HG03571 (cell line): ENCODE results near the gene ITIH3.
"Not testable (repeated sequence)": the region's sequence is repeated elsewhere in the genome, so short reads cannot be mapped to it uniquely, and the experiment has no call there.

ENCODE experiments used
- ATAC-seq: cut with Tn5 transposase; IDR thresholded peaks from one replicate; pipeline ENCODE4 v1.9.1; 2021; ENCODE audit not compliant: unreplicated experiment

The ITIH3 gene

GRCh38 chr3:52794612-52795099 lies at the start of gene ITIH3:
ITIH3 (plus strand) TSS chr3:52794796; CDS start chr3:52794804, 8 bp downstream.
- ATAC-seq = no peak

- no peak for ATAC-seq
Measured at GRCh38 chr3:52752045-52752660, 42.4 kb upstream of the ITIH3 start.

GRCh38 chr3:52754373-52754772 lies 40.2 kb upstream of the ITIH3 start:
- ATAC-seq = no peak

GRCh38 chr3:52756141-52756540 lies 38.5 kb upstream of the ITIH3 start:
- no peak for ATAC-seq

- no peak for ATAC-seq
Measured at GRCh38 chr3:52763466-52763865, 31.1 kb upstream of the ITIH3 start.

GRCh38 chr3:52769786-52770455 lies 24.7 kb upstream of the ITIH3 start:
- no peak for ATAC-seq

GRCh38 chr3:52770496-52771333 lies 23.9 kb upstream of the ITIH3 start, which contains the start of gene NEK4:
NEK4 (minus strand) TSS chr3:52770940; CDS start chr3:52770746, 194 bp downstream.
- ATAC-seq = peak; percentile 97

- peak; percentile 15 for ATAC-seq
Measured at GRCh38 chr3:52771334-52771681, 23.3 kb upstream of the ITIH3 start.

GRCh38 chr3:52771702-52772101 lies 22.9 kb upstream of the ITIH3 start:
- no peak for ATAC-seq

GRCh38 chr3:52773361-52774065 lies 21.1 kb upstream of the ITIH3 start:
- ATAC-seq = no peak

- ATAC-seq = no peak
Measured at GRCh38 chr3:52774066-52774713, 20.4 kb upstream of the ITIH3 start.

GRCh38 chr3:52774901-52775864 lies 19.4 kb upstream of the ITIH3 start:
- no peak for ATAC-seq

- no peak for ATAC-seq
Measured at GRCh38 chr3:52775877-52776276, 18.7 kb upstream of the ITIH3 start.

GRCh38 chr3:52776486-52776885 lies 18.1 kb upstream of the ITIH3 start:
- ATAC-seq = not testable (repeated sequence)

GRCh38 chr3:52777127-52777958 lies 17.3 kb upstream of the ITIH3 start, which contains the start of gene ITIH1:
ITIH1 (plus strand) TSS chr3:52777599; CDS start chr3:52777616, 17 bp downstream.
- ATAC-seq = no peak

GRCh38 chr3:52777959-52778805 lies 16.4 kb upstream of the ITIH3 start:
- ATAC-seq = no peak

GRCh38 chr3:52779011-52779836 lies 15.4 kb upstream of the ITIH3 start:
- no peak for ATAC-seq
